ENCODE measurements around the gene HSD17B14.

- TF ChIP-seq CTCF (conservative IDR thresholded peaks at IDR 0.05 in 1 of 2, IDR thresholded peaks at IDR 0.05 in 1 of 2; ENCODE audit: low read depth in 1 of 2, low read length in 2 of 2): no peak
- TF ChIP-seq EZH2 (IDR thresholded peaks at IDR 0.05; ENCODE audit: low read length, missing control alignments): no peak
Measured at GRCh38 chr19:48873476-48874302, 37.4 kb upstream of the HSD17B14 start.
